HEK293 (cell line): Measurements from ENCODE around the gene PSMD2.

Experiments
- ZBTB20 ChIP-seq: fragments of 450-650 bp; formaldehyde crosslinking; IDR thresholded peaks from 2 replicates; pipeline ENCODE4 v1.5.1; 2016; ENCODE audit warnings: missing biosample characterization, missing genetic modification characterization
- ZNF157 ChIP-seq: fragments of 450-650 bp; formaldehyde crosslinking; IDR thresholded peaks from 2 replicates; pipeline ENCODE4 v1.5.1; 2016; ENCODE audit warnings: missing biosample characterization, missing genetic modification characterization
- TF ChIP-seq, protein P1 (sequence below): fragments of 450-650 bp; formaldehyde crosslinking; IDR thresholded peaks from 2 replicates; pipeline ENCODE4 v1.5.1; 2016; ENCODE audit warnings: missing biosample characterization, missing genetic modification characterization

- TF ChIP-seq ZNF157 (tag by site-specific recombination), result no peak
- TF ChIP-seq, protein P1, sequence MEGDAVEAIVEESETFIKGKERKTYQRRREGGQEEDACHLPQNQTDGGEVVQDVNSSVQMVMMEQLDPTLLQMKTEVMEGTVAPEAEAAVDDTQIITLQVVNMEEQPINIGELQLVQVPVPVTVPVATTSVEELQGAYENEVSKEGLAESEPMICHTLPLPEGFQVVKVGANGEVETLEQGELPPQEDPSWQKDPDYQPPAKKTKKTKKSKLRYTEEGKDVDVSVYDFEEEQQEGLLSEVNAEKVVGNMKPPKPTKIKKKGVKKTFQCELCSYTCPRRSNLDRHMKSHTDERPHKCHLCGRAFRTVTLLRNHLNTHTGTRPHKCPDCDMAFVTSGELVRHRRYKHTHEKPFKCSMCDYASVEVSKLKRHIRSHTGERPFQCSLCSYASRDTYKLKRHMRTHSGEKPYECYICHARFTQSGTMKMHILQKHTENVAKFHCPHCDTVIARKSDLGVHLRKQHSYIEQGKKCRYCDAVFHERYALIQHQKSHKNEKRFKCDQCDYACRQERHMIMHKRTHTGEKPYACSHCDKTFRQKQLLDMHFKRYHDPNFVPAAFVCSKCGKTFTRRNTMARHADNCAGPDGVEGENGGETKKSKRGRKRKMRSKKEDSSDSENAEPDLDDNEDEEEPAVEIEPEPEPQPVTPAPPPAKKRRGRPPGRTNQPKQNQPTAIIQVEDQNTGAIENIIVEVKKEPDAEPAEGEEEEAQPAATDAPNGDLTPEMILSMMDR (tag by site-specific recombination), result no peak
- no peak for TF ChIP-seq ZBTB20 (tag by site-specific recombination)
Observed at GRCh38 chr3:184317201-184317600, 18.2 kb downstream of the PSMD2 start.
